ENCODE results near the gene CPNE1.
"Not testable (repeated sequence)": the region's sequence is repeated elsewhere in the genome, so short reads cannot be mapped to it uniquely, and the experiment has no call there.

The CPNE1 gene

DNA sequence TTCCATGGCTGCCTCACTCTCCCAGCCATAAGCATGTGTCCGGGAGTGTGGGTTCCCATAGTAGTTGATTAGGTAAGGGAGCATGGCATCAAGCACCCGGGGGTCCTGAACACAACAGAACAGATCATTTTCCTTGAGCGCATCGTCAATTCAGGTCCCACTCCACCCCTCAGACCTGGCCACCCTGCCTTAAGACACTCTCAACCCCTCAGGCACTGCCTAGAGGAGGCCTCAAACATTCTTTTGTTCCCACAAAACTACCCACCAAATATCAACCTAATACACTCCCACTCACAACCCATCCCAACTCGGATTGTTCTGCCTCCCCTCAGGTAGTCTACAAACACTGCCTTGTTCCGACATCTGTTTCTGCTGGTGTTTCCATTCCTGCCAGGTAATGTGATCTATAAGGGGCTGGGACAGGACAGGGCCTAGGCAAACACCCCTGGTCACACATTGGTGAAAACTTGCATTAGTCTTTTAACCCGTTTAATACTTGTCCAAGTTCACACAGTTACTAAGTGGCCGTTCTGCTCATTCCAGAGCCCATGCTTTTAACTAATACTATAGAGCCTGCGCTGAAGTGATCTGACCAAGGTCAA, 33.1 kb upstream of the CPNE1 start:
- DNase-seq: no peak

DNA sequence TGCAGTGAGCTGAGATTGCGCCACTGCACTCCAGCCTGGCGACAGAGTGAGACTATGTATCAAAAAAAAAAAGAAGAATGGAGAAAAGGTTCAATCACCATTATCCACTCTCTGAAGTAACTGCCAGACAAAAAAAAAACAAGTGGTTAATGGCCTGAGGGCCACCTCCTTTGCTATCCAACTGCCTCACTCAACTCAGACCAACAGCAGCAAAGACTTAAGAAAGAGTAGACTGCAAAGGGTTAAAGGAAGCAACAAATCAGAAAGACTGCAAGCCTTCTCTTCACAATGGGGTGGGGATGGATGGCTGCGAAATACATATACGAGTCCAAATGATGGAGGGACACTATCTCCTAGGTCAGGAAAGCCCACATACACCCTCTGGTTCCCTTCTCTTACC, 31.3 kb upstream of the CPNE1 start:
- DNase-seq: no peak

DNA sequence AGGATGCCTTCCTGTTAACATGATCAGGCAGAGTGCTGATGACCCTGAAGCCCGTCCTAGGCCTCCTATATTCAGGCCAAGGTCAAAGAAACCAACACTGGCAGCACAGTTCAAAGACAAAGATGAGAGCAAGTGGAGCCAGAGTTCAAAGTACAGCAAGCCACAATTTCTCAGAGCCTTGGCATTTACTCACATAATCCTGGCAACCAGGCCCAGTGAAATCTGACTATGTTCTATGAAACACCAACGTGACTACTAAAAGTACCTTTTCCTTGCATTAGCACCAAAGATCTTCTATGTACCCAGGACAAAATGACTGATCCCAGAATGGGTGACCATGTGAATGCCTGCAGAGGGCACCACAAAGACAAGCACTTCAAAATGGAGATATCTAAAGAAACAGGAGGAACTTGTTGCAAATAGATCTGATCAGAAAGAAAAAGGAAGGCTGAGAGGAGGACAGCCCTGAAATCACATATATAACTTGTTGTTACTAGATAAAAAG, 30.6 kb upstream of the CPNE1 start:
- no peak for DNase-seq

DNA sequence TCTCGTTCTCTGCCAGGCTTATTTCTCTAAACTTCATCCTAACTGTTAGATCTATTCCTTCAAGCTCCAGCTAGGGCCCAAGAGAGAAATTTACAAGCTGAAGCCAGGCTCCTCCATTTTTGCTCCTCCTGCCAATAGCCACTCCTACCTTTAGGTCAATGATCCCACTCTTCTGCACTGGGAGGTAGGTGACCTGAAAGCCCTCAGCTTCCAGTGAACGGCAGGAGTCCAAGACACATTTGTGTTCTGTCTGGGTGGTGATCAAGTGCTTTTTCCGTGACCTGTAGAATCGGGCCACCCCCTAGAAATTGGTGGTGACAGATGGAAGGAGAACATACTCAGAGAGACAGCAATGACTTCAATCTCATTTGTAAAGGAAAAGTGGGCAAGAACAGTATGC, 25.6 kb upstream of the CPNE1 start:
- no peak for DNase-seq

DNA sequence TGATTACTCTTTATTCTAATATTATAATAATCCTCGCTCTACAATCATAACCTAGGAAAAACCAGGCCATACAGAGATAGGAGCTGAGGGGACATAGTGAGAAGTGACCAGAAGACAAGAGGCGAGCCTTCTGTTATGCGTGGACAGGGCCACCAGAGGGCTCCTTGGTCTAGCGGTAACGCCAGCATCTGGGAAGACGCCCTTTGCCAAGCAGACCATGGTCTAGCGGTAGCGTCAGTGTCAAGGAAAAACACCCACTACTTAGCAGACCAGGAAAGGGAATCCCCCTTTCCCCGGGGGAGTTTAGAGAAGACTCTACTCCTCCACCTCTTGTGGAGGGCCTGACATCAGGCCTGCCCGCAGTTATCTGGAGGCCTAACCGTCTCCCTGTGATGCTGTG, 22.2 kb upstream of the CPNE1 start:
- not testable (repeated sequence) for DNase-seq

DNA sequence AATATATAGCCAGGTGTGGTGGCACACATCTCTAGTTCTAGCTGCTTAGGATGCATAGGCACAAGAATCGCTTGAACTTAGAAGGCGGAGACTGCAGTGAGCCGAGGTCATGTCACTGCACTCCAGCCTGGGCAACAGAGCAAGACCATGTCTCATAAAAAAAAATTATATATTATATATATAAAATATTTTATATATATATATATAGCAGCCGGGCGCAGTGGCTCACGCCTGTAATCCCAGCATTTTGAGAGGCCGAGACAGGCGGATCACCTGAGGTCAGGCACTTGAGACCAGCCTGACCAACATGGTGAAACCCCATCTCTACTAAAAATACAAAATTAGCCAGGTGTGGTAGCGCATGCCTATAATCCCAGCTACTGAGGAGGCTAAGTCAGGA, 20.7 kb upstream of the CPNE1 start:
- DNase-seq: not testable (repeated sequence)

DNA sequence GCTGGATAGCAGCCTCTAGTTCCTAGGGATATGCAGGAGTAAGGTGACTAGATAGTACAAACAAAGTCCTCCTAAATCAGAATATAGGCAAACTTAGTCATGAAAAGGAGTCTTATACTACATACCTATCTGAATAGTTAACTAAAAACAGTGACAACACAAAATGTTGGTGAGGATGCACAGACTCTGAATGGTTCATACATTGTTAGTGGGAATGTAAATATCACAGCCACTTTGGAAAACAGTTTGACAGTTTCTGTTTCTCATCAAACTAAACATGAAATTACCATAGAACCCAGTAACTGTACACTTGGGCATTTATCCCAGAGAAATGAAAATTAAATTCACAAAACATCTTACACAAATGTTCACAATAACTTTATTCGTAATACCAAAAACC, 17.3 kb upstream of the CPNE1 start:
- DNase-seq: no peak

DNA sequence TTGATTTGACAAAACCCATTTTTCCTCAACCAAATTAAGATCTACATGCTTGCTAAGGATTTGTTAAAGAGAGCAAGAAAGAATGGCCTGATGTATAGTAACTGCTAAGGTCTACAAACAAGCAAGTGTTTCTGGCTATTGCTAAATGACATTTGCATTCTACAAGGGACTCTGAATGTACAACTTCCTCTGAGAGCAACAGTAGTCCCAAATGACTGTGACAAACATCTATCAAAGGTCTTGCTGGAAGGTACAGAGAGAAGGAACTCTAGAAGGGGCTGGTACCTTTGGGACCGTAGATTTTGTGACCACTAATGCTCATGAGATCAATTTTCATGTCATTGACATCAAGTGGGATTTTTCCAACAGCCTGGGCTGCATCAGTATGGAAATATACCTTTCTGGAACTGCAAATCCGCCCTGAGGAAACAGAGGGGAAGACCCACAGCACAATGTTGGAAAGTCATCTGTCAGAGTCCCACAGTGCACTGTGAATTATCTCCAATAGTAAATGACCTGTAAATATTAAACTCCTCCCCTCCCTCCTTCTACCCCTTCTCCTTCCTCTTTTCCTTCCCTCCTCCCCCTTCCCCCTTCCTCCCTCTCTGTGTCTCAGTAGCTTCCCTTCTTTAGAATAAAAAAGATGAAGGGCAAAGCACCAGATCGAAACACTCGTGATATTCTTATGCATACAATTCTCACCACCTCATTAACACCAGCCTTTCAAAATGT, 15.9 kb upstream of the CPNE1 start:
- DNase-seq: no peak

DNA sequence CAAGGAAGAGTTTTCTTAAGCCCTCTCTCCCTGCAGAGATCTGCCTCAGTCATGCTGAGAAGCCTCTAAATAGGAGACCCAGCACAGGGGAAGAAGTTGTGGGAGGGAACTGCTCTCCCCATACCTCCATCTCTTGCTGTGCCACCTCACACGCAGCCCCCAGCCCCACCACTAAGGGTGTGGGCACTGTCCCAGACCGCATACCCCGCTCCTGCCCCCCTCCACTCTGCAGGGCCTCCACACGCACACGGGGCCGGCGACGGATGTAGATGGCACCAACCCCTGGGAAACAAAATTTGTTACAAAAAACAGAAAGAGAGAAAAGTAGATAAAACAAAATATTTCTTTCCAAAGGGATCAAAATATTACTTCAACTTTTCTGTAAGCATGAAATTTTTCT, 10.2 kb upstream of the CPNE1 start:
- DNase-seq: no peak

DNA sequence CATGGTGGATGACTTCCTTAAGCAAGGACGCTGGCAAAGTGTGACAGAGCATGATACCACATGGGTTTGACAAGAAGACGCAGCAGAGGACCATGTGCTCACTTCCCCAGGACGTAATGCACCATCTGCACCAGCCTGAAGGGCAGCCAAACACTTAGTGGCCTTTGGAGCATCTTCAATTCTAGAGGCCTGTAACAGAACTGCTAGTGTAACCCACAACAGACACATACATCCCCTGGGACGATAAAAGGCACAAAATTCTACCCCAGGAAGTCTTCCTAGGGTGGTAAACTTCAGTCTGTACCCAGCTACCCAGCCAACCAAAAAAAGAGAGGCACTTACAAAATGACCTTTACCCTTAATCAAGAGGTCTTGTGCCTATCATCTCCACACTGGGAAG, 9.2 kb upstream of the CPNE1 start:
- no peak for DNase-seq

DNA sequence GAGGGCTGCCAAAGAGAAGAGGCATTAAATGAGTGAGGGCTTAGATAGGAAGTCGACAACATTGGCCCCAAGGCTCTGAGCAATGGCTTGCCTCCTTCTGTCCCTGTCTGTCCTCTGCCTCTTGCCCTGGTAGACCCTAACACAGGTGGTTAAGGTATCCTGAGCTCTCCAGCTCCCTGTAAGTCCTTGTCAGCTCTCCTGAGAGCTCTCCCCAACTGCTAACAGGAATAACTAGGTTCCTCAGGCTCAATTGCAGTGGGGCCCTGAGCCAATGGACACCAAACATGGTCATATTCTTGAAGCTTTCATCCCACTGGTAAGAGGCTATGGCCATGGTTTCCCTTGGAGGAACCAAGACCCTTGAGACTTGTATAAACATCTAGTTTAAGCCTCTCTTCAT, 5.0 kb upstream of the CPNE1 start:
- DNase-seq: no peak

DNA sequence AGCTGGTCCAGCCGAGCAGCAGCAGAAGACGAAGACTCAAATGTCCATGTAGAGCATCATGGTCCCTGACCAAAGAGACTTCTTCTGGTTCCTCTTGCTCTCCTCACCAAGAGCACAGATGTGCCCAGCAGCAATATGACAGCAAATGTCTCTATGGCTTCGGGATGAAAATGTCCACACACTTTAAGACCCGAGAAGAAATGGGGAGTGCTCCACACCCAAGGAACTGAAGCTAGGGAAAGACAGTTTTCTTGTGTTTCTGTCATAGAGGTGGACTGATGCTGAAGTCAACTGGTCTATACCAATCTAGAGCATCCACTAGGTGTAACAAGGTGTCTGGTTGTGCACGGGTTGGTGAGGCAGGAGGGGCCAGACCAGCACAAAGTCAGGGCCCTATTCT, 4.5 kb upstream of the CPNE1 start:
- DNase-seq: no peak

DNA sequence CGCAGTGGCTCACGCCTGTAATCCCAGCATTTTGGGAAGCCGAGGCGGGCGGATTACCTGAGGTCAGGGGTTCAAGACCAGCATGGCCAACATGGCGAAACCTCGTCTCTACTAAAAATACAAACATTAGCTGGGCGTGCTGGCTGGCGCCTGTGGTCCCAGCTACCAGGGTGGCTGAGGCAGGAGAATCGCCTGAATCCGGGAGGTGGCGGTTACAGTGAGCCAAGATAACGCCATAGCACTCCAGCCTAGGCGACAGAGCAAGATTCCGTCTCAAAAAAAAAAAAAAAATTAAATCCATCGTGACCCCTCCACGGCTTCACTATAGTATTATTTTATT, 1.2 kb upstream of the CPNE1 start:
- no peak for DNase-seq

DNA sequence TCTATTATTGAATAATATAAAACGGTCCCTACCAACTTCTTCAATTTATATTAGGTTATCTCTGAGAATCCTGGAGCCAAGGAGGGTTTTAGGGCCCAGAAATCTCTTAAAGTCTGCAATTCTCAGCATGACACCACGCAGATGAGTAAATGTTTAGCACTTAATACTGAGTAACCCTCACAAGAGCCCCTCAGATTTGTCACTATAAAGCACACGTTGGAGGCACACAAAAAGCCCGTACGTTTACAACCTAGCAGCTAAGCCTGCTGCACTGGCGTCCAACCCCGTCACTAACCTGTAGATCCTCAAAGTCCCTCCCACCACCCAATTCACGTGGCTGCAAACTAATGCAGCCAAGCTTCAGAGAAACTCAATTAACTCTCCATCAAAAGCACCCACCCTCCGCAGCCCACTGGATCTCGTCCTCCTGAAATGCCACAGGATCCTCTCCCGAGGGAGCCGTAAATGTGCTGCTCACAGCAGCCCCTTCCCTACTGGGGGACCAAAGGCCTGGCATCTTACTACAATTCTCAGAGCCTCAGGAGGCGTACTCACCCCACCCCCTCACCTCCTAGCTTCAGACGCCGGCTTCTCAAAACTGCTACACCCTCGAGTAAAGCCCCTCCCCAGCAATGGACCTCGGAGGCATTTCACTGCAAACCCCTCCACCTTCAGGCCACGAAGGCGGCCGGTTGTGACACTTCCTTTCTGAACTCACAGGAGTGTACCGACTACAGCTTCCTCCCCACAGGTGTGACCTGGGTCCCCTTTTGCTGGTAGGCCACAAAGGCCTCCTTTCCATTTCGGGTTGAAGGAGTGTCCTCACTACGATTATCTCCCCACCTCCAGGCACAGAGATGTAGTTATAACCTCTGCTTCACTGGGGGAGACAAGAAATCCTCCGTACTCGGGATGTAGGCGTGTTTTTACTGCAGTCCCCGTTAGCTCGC, 909 bp downstream of the CPNE1 start:
- peak; percentile 34 for DNase-seq

DNA sequence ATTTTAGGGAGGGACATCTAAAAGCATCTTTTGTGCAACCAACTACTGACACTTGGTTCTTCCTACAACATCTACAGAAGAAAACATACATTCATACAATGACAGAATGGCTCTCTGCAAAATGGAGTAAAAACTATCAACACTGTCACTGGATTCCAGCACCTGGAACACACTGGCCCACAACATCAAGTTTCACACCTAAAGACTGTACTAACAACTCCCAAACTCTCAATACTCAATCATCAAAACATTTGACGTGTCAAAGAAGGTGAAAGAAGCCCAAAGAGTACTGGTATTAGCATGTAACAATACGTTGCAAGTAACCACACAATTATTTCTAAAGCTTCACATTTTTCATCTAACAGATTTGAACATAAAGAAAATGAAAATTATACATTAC, 2.1 kb downstream of the CPNE1 start:
- DNase-seq: no peak

DNA sequence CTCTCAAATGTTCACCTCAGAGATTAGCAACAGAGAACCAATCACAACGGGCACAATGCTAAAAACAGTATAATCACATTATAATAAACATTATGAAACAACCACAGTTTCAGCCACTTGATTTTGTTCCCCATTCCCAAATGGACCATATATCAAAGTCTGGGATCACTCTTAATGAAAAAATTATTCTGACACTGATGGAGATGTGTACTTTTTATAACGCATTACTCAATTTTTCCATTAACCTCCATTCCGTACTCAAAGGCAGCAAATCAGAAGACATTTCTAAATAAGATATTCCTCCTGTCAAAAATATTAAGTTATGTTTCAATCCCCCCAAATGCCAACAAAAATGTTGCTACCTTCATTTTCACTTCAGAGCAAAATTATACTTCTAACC, 2.8 kb downstream of the CPNE1 start:
- no peak for DNase-seq

DNA sequence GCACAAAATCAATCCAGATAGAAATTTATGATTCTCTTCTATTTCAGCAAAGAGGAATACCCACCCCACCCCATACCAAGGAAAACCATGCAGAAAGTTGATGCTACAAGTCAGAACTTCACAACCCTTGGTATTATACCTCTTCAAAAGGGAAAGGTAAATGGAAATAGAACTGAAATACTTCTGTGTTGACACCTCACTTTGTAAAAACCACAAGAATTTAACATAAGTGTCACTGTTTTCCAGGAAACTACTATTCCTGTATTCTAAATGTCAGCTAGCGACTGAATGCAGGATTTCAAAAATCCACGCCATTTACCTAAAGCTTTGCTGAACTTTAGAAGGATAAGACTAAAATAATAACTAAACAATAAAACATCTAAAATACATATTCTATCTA, 3.6 kb downstream of the CPNE1 start:
- peak; percentile 10 for DNase-seq

DNA sequence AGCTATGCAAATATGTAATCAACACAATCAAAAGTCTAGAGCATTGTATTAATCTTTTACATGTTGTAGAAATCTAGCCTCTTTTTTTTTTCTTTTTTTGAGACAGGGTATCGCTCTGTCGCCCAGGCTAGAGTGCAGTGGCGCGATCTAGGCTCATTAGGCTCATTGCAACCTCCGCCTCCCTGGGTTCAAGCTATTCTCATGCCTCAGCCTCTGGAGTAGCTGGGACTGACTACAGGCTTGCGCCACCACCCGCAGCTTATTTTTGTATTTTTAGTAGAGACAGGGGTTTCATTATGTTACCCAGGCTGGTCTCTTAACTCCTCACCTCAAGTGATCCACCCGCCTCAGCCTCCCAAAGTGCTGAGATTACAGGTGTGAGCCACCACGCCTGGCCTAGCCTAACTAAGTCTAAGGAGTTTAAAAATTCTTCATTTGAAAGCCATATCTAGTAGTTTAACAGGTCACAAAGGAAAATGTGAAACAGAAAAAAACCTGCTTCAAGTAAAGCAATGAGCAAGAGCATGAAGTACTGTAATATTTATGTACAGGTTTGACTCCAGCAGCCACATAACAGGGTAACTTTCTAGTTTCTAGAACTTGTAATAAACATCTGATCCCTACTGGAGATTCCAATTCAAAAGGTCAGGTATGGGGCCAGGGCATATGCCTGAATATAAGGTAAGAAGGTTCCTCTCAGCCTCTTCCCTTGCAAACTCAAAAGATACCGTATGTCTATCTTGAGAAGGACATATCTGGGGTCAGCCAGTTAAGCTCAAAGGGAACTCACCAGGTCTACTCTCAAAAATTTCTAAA, 4.4 kb downstream of the CPNE1 start:
- no peak for DNase-seq

DNA sequence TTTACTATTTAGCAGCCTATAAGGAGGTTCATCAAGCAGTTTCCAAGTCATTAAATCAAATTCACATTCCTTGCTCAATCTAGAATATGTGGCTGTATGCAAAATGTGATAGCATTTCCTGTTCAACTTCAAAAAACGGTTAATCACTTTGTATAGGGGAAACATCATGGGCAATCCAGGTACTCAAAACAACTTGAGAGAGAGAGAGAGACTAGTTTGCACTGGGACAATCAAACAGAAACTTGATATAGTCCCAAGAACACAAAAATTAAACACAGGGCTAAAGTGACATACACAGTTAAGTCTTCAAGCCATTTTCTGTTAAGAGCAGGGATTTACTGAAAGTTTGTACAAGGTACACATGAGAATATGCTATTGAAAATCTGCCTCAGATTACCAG, 7.4 kb downstream of the CPNE1 start:
- no peak for DNase-seq

DNA sequence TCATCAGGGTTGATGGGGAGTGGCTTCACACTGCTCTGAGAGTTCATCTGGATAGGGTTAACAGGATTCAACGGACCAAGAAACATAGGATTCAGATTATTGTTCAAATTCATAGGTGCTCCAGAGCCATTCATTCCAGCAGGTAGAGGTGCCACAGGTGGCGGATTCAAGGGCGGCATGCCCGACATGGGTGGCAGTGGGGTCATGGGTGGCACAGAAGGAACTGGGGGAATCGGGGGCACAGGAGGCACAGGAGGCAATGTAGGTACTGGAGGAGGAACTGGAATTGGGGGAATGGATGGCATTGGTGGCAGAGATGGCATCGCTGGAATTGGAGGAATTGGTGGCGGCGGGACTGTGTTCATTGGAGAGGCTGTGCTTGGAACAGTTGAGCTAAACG, 10.3 kb downstream of the CPNE1 start:
- DNase-seq: no peak

DNA sequence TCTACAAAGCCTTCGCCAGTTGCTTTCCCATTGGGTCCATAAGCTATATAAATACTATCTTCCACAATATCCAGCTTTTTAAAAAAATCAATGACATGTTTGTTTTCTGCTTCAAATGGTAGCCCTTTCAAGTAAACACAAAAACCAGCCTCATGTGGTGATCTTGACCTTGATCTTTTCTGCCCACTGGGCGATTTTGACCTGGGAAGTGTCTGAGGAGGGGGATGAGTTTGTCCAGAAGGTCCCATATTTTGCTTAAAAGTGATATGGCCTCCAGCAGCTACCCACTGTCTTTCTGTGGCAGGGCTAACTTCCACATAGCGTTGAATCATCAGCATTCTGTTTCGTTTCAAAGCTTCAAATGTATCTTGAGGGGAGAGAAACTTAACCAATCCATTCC, 10.8 kb downstream of the CPNE1 start:
- no peak for DNase-seq

DNA sequence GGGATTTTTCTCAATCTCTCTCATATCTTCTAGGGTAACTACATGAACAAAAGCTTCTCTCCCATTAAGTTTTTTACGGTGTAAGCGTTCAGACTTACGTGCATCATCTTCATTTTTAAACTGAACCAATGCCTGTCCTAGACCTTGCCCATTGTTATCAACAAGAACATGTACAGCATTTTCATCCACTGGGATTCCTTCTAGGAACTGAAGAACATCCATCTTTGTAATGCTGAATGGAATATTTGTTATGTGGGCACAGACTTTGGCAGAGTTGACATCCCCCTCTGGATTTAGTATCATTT, 11.3 kb downstream of the CPNE1 start:
- no peak for DNase-seq
